ENCODE data around the gene MACROD2. TPM values are rescaled to one million over a fixed set of nuclear protein-coding genes. Genes with fewer than 3 reads are reported as not detected.

Gene MACROD2
- total and polyA plus RNA-seq, 2 of the 4 experiments (the other 2 are of a cell fraction): not detected

GRCh38 chr20:14617123-14617522 is 621.8 kb downstream of the MACROD2 start:
- no peak overlapping the region for H3K9ac ChIP-seq (ENCODE audit: low read depth, low read length)
- H3K9me3 ChIP-seq (ENCODE audit: control insufficient read depth, insufficient read depth, low read length): no peaks in the 10 kb centered on the region
- H3K27ac ChIP-seq (ENCODE audit: insufficient read depth, low read length): no peak overlapping the region
- no peak overlapping the region for H3K14ac ChIP-seq (replicated peaks; ENCODE audit: low read depth, low read length)
- no peak overlapping the region for H4K5ac ChIP-seq (ENCODE audit: low read depth, low read length)
- dilution Hi-C loops (cut with HindIII; ENCODE audit: low sequenced_read_pairs, unreplicated experiment) (no loop called here), in situ Hi-C loops (cut with MboI; ENCODE audit: low sequenced_read_pairs) (no loop called here), intact Hi-C loops (cut with micrococcal nuclease) (no loop called here)
- no peaks in the 10 kb centered on the region for H3K79me1 ChIP-seq (ENCODE audit: low read depth in 1 of 2, low read length in 2 of 2)
- H3K4ac ChIP-seq (ENCODE audit: low read depth, low read length): no peak overlapping the region
- POLR2A ChIA-PET (ENCODE audit: unreplicated experiment): no interaction called here
- CTCF ChIA-PET: no interaction called here
- no peak overlapping the region for H4K8ac ChIP-seq (ENCODE audit: low read depth in 2 of 2, low read length in 2 of 2)
- H3K9me1 ChIP-seq (ENCODE audit: insufficient read depth, low read length): no peaks in the 10 kb centered on the region
- H2BK120ac ChIP-seq (ENCODE audit: low read depth, low read length): no peak overlapping the region
- H2BK5ac ChIP-seq (ENCODE audit: low read depth, low read length, poor library complexity, severe bottlenecking): no peak overlapping the region
- H3K4me2 ChIP-seq (ENCODE audit: low read depth, low read length): no peak overlapping the region
- no peak overlapping the region for H2BK15ac ChIP-seq (ENCODE audit: low read depth, low read length)
- H3K36me3 ChIP-seq (ENCODE audit: control insufficient read depth, insufficient read depth, low read length): no peaks in the 10 kb centered on the region
- H2BK20ac ChIP-seq (ENCODE audit: low read depth, low read length): no peak overlapping the region
- DNase-seq (no peak), ATAC-seq (ENCODE audit: low read depth) (no peak)
- H3K23ac ChIP-seq (ENCODE audit: low read depth, low read length): no peak overlapping the region
- TF ChIP-seq POLR2A (IDR thresholded peaks at IDR 0.05; ENCODE audit: low read depth, low read length): no peak
- no peak for TF ChIP-seq CHD1 (IDR thresholded peaks at IDR 0.05; ENCODE audit: low read depth, low read length)
- TF ChIP-seq USF2 (IDR thresholded peaks at IDR 0.05; ENCODE audit: low read depth, low read length): no peak
- no peak for TF ChIP-seq RAD21 (IDR thresholded peaks at IDR 0.05; ENCODE audit: low read length)
- WGBS, 2 experiments (ENCODE audit: extremely low coverage in 2 of 2, insufficient read length in 1 of 2): no CpG with 5 or more reads among the region's 2 CpGs
- BruUV-seq (replicated peaks): no TSS peak
- no peak overlapping the region for H4K91ac ChIP-seq (ENCODE audit: insufficient read depth, low read depth, low read length)
- no peaks in the 10 kb centered on the region for H4K20me1 ChIP-seq (ENCODE audit: insufficient read depth, low read length)
- H3K18ac ChIP-seq (ENCODE audit: low read depth, low read length): no peak overlapping the region
- H2AK5ac ChIP-seq (ENCODE audit: low read depth, low read length): no peak overlapping the region
- no peaks in the 10 kb centered on the region for H3K27me3 ChIP-seq (ENCODE audit: control insufficient read depth, insufficient read depth, low read length)
- no peak overlapping the region for H2AFZ ChIP-seq (replicated peaks; ENCODE audit: low read length, poor library complexity)
- no peak overlapping the region for H3K56ac ChIP-seq (ENCODE audit: extremely low read depth, insufficient read depth, low read length)
- H3K4me3 ChIP-seq (ENCODE audit: insufficient read depth, low read depth, low read length): no peak overlapping the region
- no peaks in the 10 kb centered on the region for H3K4me1 ChIP-seq (ENCODE audit: control insufficient read depth, insufficient read depth, low read length)
- H2AK9ac ChIP-seq (replicated peaks; ENCODE audit: low read depth, low read length, poor library complexity): no peak overlapping the region

Measured in IMR-90 (cell line).